Mammary epithelial cell (primary cell): ENCODE results near the gene HNRNPC.

Source experiments
- EZH2 ChIP-seq: IDR thresholded peaks from 2 replicates; pipeline ENCODE4 v1.6.1; 2012; ENCODE audit warnings: low read length, inconsistent platforms, borderline replicate concordance
- TF ChIP-seq, protein P1 (sequence below), 2 donors: IDR thresholded peaks in 1 of 2; conservative IDR thresholded peaks in 1 of 2; 2 replicates each; pipeline ENCODE4 v1.5.1; 2011 to 2012; ENCODE audit warnings: inconsistent platforms in 2 of 2, low read length in 2 of 2, mild to moderate bottlenecking in 2 of 2, control low read depth in 1 of 2, low read depth in 1 of 2; ENCODE audit not compliant: insufficient read depth in 1 of 2; ENCODE audit errors: extremely low read depth in 1 of 2

- TF ChIP-seq, protein P1, sequence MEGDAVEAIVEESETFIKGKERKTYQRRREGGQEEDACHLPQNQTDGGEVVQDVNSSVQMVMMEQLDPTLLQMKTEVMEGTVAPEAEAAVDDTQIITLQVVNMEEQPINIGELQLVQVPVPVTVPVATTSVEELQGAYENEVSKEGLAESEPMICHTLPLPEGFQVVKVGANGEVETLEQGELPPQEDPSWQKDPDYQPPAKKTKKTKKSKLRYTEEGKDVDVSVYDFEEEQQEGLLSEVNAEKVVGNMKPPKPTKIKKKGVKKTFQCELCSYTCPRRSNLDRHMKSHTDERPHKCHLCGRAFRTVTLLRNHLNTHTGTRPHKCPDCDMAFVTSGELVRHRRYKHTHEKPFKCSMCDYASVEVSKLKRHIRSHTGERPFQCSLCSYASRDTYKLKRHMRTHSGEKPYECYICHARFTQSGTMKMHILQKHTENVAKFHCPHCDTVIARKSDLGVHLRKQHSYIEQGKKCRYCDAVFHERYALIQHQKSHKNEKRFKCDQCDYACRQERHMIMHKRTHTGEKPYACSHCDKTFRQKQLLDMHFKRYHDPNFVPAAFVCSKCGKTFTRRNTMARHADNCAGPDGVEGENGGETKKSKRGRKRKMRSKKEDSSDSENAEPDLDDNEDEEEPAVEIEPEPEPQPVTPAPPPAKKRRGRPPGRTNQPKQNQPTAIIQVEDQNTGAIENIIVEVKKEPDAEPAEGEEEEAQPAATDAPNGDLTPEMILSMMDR (conservative IDR thresholded peaks at IDR 0.05 in 1 of 2, IDR thresholded peaks at IDR 0.05 in 1 of 2; ENCODE audit: extremely low read depth in 1 of 2, insufficient read depth in 1 of 2, low read depth in 1 of 2, low read length in 2 of 2), result no peak
- TF ChIP-seq EZH2, result no peak
Observed at GRCh38 chr14:21227981-21228380, 41.3 kb downstream of the HNRNPC start.
